HEK293T (cell line): ENCODE data around the gene MN1.
"Not testable (repeated sequence)": the region's sequence is repeated elsewhere in the genome, so short reads cannot be mapped to it uniquely, and the experiment has no call there.

Experiments
- CTCF ChIA-PET: fragments of 350-600 bp; formaldehyde crosslinking; extraction: SDS; loops from one replicate; lab custom pipeline; 2021; ENCODE audit warnings: antibody characterized with exemption, inconsistent platforms; lab: Yijun Ruan, JAX
- POLR2A ChIA-PET: fragments of 350-600 bp; formaldehyde crosslinking; extraction: SDS; loops from one replicate; lab custom pipeline; 2020; ENCODE audit warnings: antibody characterized with exemption, inconsistent platforms; lab: Yijun Ruan, JAX
- DNase-seq: peaks from one replicate; pipeline ENCODE4 v3.0.0; 2012; ENCODE audit warnings: mixed read lengths; ENCODE audit errors: extremely low spot score
- ARNT ChIP-seq: fragments of 450-650 bp; IDR thresholded peaks from 2 replicates; pipeline ENCODE4 v1.6.1; 2017; ENCODE audit warnings: mild to moderate bottlenecking
- BHLHE40 ChIP-seq: fragments of 450-650 bp; IDR thresholded peaks from 2 replicates; pipeline ENCODE4 v1.6.1; 2016; ENCODE audit warnings: mild to moderate bottlenecking, moderate library complexity, borderline replicate concordance
- CTBP1 ChIP-seq: fragments of 450-650 bp; IDR thresholded peaks from 2 replicates; pipeline ENCODE4 v1.6.1; 2016; ENCODE audit warnings: borderline replicate concordance
- ELF4 ChIP-seq: fragments of 450-650 bp; IDR thresholded peaks from 2 replicates; pipeline ENCODE4 v1.6.1; 2017; ENCODE audit warnings: antibody characterized with exemption
- FOXA1 ChIP-seq: fragments of 450-650 bp; IDR thresholded peaks from 2 replicates; pipeline ENCODE4 v1.6.1; 2016; ENCODE audit warnings: mild to moderate bottlenecking
- FOXK2 ChIP-seq: fragments of 450-650 bp; IDR thresholded peaks from 2 replicates; pipeline ENCODE4 v1.6.1; 2016; ENCODE audit warnings: mild to moderate bottlenecking
- FOXM1 ChIP-seq: fragments of 450-650 bp; IDR thresholded peaks from 2 replicates; pipeline ENCODE4 v1.6.1; 2017; ENCODE audit warnings: mild to moderate bottlenecking, borderline replicate concordance
- HDGF ChIP-seq: fragments of 450-650 bp; IDR thresholded peaks from 2 replicates; pipeline ENCODE4 v1.6.1; 2017; ENCODE audit warnings: antibody characterized with exemption, borderline replicate concordance
- L3MBTL2 ChIP-seq: fragments of 450-650 bp; conservative IDR thresholded peaks from 2 replicates; pipeline ENCODE4 v1.6.1; 2016; ENCODE audit warnings: mild to moderate bottlenecking
- LEF1 ChIP-seq: fragments of 450-650 bp; IDR thresholded peaks from 2 replicates; pipeline ENCODE4 v1.6.1; 2017; ENCODE audit warnings: mild to moderate bottlenecking, borderline replicate concordance
- NFRKB ChIP-seq: fragments of 450-650 bp; IDR thresholded peaks from 2 replicates; pipeline ENCODE4 v1.6.1; 2016; ENCODE audit warnings: mild to moderate bottlenecking, moderate library complexity
- SP1 ChIP-seq: fragments of 450-650 bp; IDR thresholded peaks from 2 replicates; pipeline ENCODE4 v1.6.1; 2017
- SUZ12 ChIP-seq: fragments of 450-650 bp; IDR thresholded peaks from 2 replicates; pipeline ENCODE4 v1.6.1; 2016; ENCODE audit warnings: mild to moderate bottlenecking
- TARDBP ChIP-seq: fragments of 450-650 bp; IDR thresholded peaks from 2 replicates; pipeline ENCODE4 v1.6.1; 2016
- ZNF384 ChIP-seq: fragments of 450-650 bp; IDR thresholded peaks from 2 replicates; pipeline ENCODE4 v1.6.1; 2016
- TF ChIP-seq, protein P1 (sequence below): fragments of 450-650 bp; IDR thresholded peaks from 2 replicates; pipeline ENCODE4 v1.6.1; 2016

Gene MN1

DNA sequence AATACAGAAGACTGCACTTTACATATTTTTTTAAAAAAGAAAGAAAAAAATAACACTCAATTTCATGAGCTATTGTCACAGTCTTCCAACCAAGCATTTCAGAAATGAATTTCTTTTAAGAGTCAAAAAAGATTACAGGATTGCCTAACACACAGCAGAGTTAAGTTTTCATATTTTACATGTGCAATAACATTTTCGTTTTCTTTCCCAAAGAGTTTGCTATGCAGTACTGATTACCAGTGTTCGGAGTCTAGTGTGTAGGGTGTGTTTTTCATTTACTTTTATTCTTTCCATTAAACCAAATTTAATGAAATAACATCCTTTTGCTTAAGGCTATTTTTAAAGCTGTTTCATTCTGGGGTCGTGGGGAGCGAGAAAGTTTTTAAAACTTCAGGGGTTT lies 53.2 kb downstream of the MN1 start:
- DNase-seq, result no peak
- no peak for TF ChIP-seq FOXA1
- no peak for TF ChIP-seq SUZ12
- TF ChIP-seq ARNT, result no peak
- CTCF ChIA-PET, result interaction anchor here (0.8 to 1.1 kb wide), 4 partner anchors 14 to 66 kb away, joined by 3 read pairs; no protein-coding TSS in a partner anchor
- POLR2A ChIA-PET, result interaction anchor here (1.4 kb wide), 1 partner anchor 22 kb away, joined by 4 read pairs; no protein-coding TSS in a partner anchor

DNA sequence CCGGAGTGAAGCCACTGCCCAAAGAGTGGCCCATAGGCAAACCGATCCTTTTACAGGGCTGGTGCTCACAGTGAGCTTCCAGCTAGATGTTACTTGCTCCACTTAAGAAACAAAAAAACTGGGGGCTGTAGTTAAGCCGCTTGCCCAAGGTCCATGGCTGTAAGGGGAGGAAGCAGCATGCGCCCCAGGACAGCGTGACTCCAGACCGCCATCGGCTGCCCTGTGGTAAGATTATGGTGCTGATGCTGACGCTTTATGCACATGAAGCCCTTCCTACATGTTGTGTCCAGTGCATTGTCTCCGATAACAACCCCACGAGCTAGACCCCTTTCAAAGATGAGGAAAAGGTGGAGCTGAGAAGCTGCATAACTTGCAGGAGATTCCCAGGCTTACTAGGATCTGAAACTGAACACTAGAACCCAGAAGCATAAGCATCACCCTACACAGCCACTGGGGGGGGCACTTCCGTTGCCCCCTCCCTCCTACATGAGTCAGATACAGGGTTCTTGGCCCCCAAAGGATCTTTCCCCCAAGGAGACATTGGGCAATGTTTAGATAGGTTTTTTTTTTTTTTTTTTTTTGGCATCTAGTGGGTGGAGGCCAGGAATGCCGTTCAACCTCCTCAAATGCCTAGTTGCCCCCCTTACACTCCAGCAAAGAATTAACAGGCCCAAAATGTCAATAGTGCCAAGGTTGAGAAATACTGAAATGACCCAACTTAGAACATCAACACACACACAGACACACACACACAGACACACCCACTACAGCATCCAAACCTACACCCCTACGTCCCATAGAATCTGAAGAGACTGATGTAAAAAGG lies 53.9 kb downstream of the MN1 start:
- TF ChIP-seq FOXK2 (no peak), SUZ12 (no peak), CTBP1 (no peak), TARDBP (no peak), HDGF (no peak), L3MBTL2 (no peak), FOXM1 (no peak)
- TF ChIP-seq, protein P1, sequence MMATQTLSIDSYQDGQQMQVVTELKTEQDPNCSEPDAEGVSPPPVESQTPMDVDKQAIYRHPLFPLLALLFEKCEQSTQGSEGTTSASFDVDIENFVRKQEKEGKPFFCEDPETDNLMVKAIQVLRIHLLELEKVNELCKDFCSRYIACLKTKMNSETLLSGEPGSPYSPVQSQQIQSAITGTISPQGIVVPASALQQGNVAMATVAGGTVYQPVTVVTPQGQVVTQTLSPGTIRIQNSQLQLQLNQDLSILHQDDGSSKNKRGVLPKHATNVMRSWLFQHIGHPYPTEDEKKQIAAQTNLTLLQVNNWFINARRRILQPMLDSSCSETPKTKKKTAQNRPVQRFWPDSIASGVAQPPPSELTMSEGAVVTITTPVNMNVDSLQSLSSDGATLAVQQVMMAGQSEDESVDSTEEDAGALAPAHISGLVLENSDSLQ, result no peak
- POLR2A ChIA-PET, result no interaction called here
- DNase-seq, result peak; percentile 52
- CTCF ChIA-PET, result interaction anchor here (0.6 kb wide), 1 partner anchor 34 kb away, joined by 3 read pairs; no protein-coding TSS in a partner anchor

DNA sequence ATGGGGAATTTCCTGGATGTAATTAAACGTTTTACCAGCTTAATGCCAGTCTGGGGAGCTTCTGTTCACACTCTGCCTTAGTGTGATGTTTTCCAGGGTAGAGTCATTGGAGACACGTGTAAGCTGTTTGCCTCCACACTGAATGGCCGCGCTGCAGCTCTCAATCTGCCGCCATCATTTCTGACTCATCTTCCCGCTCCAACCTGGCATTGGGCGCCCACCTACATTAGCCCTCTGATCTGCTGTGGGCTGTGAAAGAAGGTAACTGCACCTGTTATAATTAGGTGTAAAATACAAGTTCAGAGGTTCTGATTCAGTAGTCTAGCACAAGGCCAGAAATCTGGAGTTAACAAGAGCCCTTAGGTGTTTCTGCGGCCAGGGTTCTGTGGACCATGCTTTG lies 54.6 kb downstream of the MN1 start:
- ChIA-PET POLR2A (no interaction called here), CTCF (interaction anchor here (0.6 kb wide), 1 partner anchor 34 kb away, joined by 3 read pairs; no protein-coding TSS in a partner anchor)
- no peak for TF ChIP-seq FOXM1
- no peak for TF ChIP-seq SUZ12
- TF ChIP-seq ELF4, result no peak
- no peak for TF ChIP-seq HDGF
- TF ChIP-seq, protein P1, result no peak
- TF ChIP-seq BHLHE40, result no peak
- TF ChIP-seq LEF1, result no peak
- no peak for TF ChIP-seq CTBP1
- no peak for TF ChIP-seq FOXA1
- no peak for TF ChIP-seq L3MBTL2
- TF ChIP-seq FOXK2, result no peak
- TF ChIP-seq TARDBP, result no peak
- TF ChIP-seq ZNF384, result no peak
- no peak for TF ChIP-seq NFRKB
- TF ChIP-seq ARNT, result no peak
- no peak for TF ChIP-seq SP1
- DNase-seq, result no peak

DNA sequence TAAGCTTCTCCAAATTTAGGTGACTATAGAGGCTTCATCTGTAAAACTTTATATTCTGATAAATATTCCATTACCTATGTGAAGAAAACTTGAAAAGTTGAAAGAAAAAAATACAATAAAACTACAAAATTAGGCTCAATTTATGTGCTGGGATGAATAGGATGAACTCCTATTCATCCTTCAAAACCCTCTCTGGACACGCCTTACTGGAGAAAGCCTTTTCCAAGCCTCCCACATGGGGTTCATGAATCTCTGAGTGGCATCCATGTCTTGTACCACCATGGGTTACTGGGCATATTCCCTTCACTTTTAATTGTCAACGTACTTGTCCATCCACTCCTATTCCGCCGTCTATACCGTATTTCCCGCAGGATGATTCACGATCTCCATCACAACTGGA lies 55.7 kb downstream of the MN1 start:
- no peak for DNase-seq
- no peak for TF ChIP-seq HDGF
- no peak for TF ChIP-seq SUZ12
- no peak for TF ChIP-seq FOXA1

DNA sequence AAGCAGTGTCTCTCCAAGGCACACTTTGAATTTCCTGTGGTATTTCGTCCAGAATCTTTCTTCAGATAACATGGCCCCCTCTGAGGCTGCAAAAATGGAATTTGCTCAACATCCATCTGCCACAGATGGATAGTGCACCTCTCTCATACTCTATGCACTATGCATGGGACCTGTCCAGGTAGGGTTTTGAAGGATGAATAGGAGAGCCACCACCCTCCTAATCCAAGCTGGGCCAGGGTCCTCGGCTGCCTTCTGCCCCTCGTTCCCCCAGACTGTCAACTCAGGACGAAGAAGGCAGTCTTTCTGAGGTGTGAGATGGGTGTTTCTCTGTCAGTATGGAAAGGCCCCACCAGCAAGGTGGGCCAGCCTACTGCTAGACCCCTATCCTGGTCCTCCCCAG lies 56.4 kb downstream of the MN1 start:
- ChIA-PET CTCF (no interaction called here), POLR2A (no interaction called here)
- DNase-seq, result no peak
- TF ChIP-seq, protein P1, result no peak
- TF ChIP-seq SP1, result no peak
- no peak for TF ChIP-seq FOXM1
- TF ChIP-seq FOXA1, result no peak
- TF ChIP-seq FOXK2, result no peak
- no peak for TF ChIP-seq SUZ12
- TF ChIP-seq CTBP1, result no peak
- no peak for TF ChIP-seq ELF4
- no peak for TF ChIP-seq ARNT
- no peak for TF ChIP-seq LEF1
- TF ChIP-seq NFRKB, result no peak
- no peak for TF ChIP-seq TARDBP
- TF ChIP-seq HDGF, result no peak
- no peak for TF ChIP-seq BHLHE40
- TF ChIP-seq ZNF384, result no peak
- TF ChIP-seq L3MBTL2, result no peak

More for the DNA sequence above, 55.7 kb downstream of the MN1 start:
- ChIA-PET CTCF (no interaction called here), POLR2A (no interaction called here)

DNA sequence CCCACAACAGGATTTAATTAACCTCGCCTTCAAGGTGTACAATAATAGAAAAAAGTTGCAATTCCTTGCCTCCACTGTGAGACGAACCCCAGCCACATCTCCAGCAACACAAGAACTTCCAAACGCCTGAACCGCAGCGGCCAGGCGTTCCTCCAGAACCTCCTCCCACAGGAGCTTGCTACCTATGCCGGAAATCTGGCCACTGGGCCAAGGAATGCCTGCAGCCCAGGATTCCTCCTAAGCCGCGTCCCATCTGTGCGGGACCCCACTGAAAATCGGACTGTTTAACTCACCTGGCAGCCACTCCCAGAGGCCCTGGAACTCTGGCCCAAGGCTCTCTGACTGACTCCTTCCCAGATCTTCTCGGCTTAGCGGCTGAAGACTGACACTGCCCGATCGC lies 57.5 kb downstream of the MN1 start:
- DNase-seq, POLR2A ChIA-PET, CTCF ChIA-PET: not testable (repeated sequence)

DNA sequence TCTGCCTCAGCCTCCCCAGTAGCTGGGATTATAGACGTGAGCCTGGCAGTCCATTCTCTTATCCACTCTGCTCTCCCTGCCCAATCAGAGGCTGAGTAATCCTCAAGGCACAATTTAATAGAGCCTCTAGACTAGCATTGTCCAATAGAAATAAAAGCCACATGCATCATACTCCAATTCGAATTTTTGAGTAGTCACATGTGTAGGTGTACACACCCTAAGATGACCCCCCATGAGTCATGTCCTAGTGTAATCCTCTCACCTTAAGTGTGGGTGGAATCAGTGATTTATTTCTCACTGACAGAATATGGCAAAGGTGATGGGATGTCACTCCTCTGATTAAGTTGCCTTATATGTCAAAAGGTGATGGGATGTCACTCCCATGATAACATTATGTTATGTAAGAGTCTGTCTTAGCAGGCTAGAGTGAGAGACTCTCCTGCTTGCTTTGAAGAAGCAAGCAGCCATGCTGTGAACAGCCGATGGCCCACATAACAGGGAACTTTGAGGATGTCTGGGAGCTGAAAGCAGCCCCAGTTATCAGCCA lies 61.3 kb downstream of the MN1 start:
- TF ChIP-seq FOXA1, result no peak
- TF ChIP-seq NFRKB, result no peak
- no peak for TF ChIP-seq SUZ12
- TF ChIP-seq HDGF, result no peak
- TF ChIP-seq, protein P1, result no peak
- TF ChIP-seq L3MBTL2, result no peak
- TF ChIP-seq FOXK2, result no peak
- DNase-seq, result no peak
- CTCF ChIA-PET, result no interaction called here
- POLR2A ChIA-PET, result no interaction called here
